ENCODE measurements around the gene GNAL.

DNA sequence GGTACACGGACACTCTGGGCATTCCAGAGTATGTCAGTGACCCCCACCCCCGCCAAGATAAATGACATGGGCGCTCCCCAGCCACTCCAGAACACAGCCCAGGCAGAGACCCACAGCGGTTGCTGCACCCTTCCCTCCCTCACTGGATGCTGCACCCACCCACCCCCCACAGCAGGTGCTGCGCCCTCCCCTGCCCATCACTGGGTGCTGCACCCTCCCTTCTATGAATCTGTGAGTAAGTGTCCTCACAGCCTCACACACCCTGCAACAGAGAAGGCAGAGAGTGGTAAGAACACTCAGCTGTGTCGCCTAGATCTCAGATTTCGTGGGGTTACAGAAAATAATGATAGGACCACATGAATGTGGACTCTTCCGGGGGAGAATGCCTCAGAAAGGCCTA is 185.6 kb downstream of the GNAL start:
- TF ChIP-seq EP300 (IDR thresholded peaks at IDR 0.05) (no peak), POLR2A (IDR thresholded peaks at IDR 0.05; ENCODE audit: low read depth) (no peak)
- TF ChIP-seq, protein P1, sequence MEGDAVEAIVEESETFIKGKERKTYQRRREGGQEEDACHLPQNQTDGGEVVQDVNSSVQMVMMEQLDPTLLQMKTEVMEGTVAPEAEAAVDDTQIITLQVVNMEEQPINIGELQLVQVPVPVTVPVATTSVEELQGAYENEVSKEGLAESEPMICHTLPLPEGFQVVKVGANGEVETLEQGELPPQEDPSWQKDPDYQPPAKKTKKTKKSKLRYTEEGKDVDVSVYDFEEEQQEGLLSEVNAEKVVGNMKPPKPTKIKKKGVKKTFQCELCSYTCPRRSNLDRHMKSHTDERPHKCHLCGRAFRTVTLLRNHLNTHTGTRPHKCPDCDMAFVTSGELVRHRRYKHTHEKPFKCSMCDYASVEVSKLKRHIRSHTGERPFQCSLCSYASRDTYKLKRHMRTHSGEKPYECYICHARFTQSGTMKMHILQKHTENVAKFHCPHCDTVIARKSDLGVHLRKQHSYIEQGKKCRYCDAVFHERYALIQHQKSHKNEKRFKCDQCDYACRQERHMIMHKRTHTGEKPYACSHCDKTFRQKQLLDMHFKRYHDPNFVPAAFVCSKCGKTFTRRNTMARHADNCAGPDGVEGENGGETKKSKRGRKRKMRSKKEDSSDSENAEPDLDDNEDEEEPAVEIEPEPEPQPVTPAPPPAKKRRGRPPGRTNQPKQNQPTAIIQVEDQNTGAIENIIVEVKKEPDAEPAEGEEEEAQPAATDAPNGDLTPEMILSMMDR (IDR thresholded peaks at IDR 0.05): no peak
